GM12878 (cell line): ENCODE results near the gene PRKCE. TPM values are rescaled to one million over a fixed set of nuclear protein-coding genes. Genes with fewer than 3 reads are reported as not detected.

Experiments used
- ATAC-seq: fragments of 200-7000 bp; cut with Tn5 transposase; 3 replicates; pipeline ENCODE4 v1.9.1; 2020; ENCODE audit warnings: mild to moderate bottlenecking, moderate library complexity
- BruUV-seq: library from RNA; stranded (reverse); fragments of 400-500 nt; replicated peaks from 2 replicates; lab custom pipeline; 2021; lab: Mats Ljungman, UMichigan
- CTCF ChIA-PET: fragments of 300-600 bp; sonication (Branson Sonifier 250); formaldehyde crosslinking; extraction: SDS; loops from one replicate; lab custom pipeline; 2021; ENCODE audit warnings: inconsistent platforms; lab: Yijun Ruan, JAX
- POLR2A ChIA-PET: fragments of 350-600 bp; formaldehyde crosslinking; extraction: SDS; loops from one replicate; lab custom pipeline; 2021; ENCODE audit warnings: inconsistent platforms; lab: Charles Lee
- RAD21 ChIA-PET: fragments of 300-600 bp; sonication (Branson Sonifier 250); formaldehyde crosslinking; loops from one replicate; lab custom pipeline; 2023; ENCODE audit warnings: antibody characterized with exemption; ENCODE audit not compliant: unreplicated experiment; lab: Charles Lee
- SMC1A ChIA-PET: fragments of 300-600 bp; sonication (Branson Sonifier 250); formaldehyde crosslinking; loops from one replicate; lab custom pipeline; 2023; ENCODE audit not compliant: unreplicated experiment, uncharacterized antibody; lab: Charles Lee
- DNase-seq: peaks from one replicate; pipeline ENCODE4 v3.0.0-alpha.2; 2011; ENCODE audit warnings: low read depth, low spot score
- FAIRE-seq: peaks from 3 replicates; lab custom pipeline; 2011; peaks lifted over from hg19 to GRCh38; lab: Jason Lieb, UNC
- H2AFZ ChIP-seq: 2 replicates; pipeline ENCODE4 v1.6.0; 2011; ENCODE audit warnings: low read depth, low read length, control low read depth; ENCODE audit not compliant: control insufficient read depth
- H3K27ac ChIP-seq: 2 replicates; pipeline ENCODE4 v1.5.1; 2011; ENCODE audit warnings: control low read depth; ENCODE audit not compliant: control insufficient read depth, insufficient read depth
- H3K27me3 ChIP-seq, 2 experiments: replicated peaks in 1 of 2; 2 replicates each; pipeline versions ENCODE4 v1.6.0 to v1.6.1; 2011; ENCODE audit warnings: low read length in 1 of 2; ENCODE audit not compliant: control insufficient read depth in 2 of 2, insufficient read depth in 2 of 2
- H3K36me3 ChIP-seq, 2 experiments: 2 replicates each; pipeline ENCODE4 v1.5.1; 2011; ENCODE audit warnings: low read length in 1 of 2; ENCODE audit not compliant: control insufficient read depth in 2 of 2, insufficient read depth in 2 of 2
- H3K4me1 ChIP-seq: 2 replicates; pipeline ENCODE4 v1.6.1; 2011; ENCODE audit warnings: mild to moderate bottlenecking, low read length, moderate library complexity, mixed read lengths; ENCODE audit not compliant: control insufficient read depth, insufficient read depth
- H3K4me2 ChIP-seq: 2 replicates; pipeline ENCODE4 v1.6.0; 2011; ENCODE audit warnings: control low read depth; ENCODE audit not compliant: control insufficient read depth, insufficient read depth
- H3K4me3 ChIP-seq: fragments of 200-600 bp; sonication (generic); 2 replicates; pipeline ENCODE4 v1.5.1; 2016
- H3K79me2 ChIP-seq: 2 replicates; pipeline ENCODE4 v1.6.0; 2011; ENCODE audit warnings: low read length; ENCODE audit not compliant: control insufficient read depth, insufficient read depth
- H3K9ac ChIP-seq: 2 replicates; pipeline ENCODE4 v1.8.0; 2011; ENCODE audit warnings: low read length, control low read depth, mixed read lengths; ENCODE audit not compliant: control insufficient read depth, insufficient read depth
- H3K9me3 ChIP-seq: replicated peaks from 3 replicates; pipeline ENCODE4 v1.5.1; 2011; ENCODE audit warnings: mild to moderate bottlenecking, low read length; ENCODE audit not compliant: control insufficient read depth, insufficient read depth
- H4K20me1 ChIP-seq: 2 replicates; pipeline ENCODE4 v1.6.0; 2011; ENCODE audit not compliant: control insufficient read depth, insufficient read depth
- CHD1 ChIP-seq: IDR thresholded peaks from 2 replicates; pipeline ENCODE4 v1.6.1; 2012; ENCODE audit warnings: low read depth, low read length, improper control_type of control experiment
- FOXM1 ChIP-seq: IDR thresholded peaks from 2 replicates; pipeline ENCODE4 v1.6.1; 2012; ENCODE audit warnings: low read depth, mild to moderate bottlenecking, inconsistent platforms, low read length, moderate library complexity
- KAT2A ChIP-seq: conservative IDR thresholded peaks from 2 replicates; pipeline ENCODE4 v1.6.1; 2011; ENCODE audit warnings: low read depth, low read length; ENCODE audit not compliant: control insufficient read depth
- LARP7 ChIP-seq: fragments of 450-650 bp; IDR thresholded peaks from 2 replicates; pipeline ENCODE4 v1.6.1; 2017; ENCODE audit warnings: mild to moderate bottlenecking
- POLR2AphosphoS2 ChIP-seq: IDR thresholded peaks from 2 replicates; pipeline ENCODE4 v1.6.1; 2011; ENCODE audit warnings: low read depth, mild to moderate bottlenecking, low read length, improper control_type of control experiment, moderate library complexity
- RAD21 ChIP-seq: IDR thresholded peaks from 2 replicates; pipeline ENCODE4 v1.6.1; 2011; ENCODE audit warnings: mild to moderate bottlenecking, low read depth, low read length, moderate library complexity; ENCODE audit not compliant: insufficient read depth
- RELA ChIP-seq: fragments of 450-650 bp; IDR thresholded peaks from 2 replicates; pipeline ENCODE4 v1.8.0; 2014; ENCODE audit warnings: borderline replicate concordance; ENCODE audit not compliant: partially characterized antibody
- SIN3A ChIP-seq: IDR thresholded peaks from 2 replicates; pipeline ENCODE4 v1.6.1; 2012; ENCODE audit warnings: low read depth, low read length, improper control_type of control experiment
- STAT3 ChIP-seq: IDR thresholded peaks from 2 replicates; pipeline ENCODE4 v1.6.1; 2011; ENCODE audit warnings: low read depth, low read length, improper control_type of control experiment
- SUPT20H ChIP-seq: IDR thresholded peaks from 2 replicates; pipeline ENCODE4 v1.6.1; 2011; ENCODE audit warnings: low read depth, mild to moderate bottlenecking, low read length, moderate library complexity, borderline replicate concordance; ENCODE audit not compliant: control insufficient read depth
- TAF1 ChIP-seq: IDR thresholded peaks from 2 replicates; pipeline ENCODE4 v1.6.1; 2011; ENCODE audit warnings: mild to moderate bottlenecking, low read depth, low read length, borderline replicate concordance
- WRNIP1 ChIP-seq: IDR thresholded peaks from 2 replicates; pipeline ENCODE4 v1.6.1; 2011; ENCODE audit warnings: low read depth, low read length, improper control_type of control experiment, borderline replicate concordance
- WGBS: methylation state at CpG from one replicate; pipeline ENCODE4 v1.1.6; 2016; ENCODE audit warnings: low lambda C conversion rate; ENCODE audit not compliant: insufficient replicate concordance, insufficient coverage; ENCODE audit errors: missing lambda C conversion rate; 5-methylcytosine and 5-hydroxymethylcytosine counted together
- in situ Hi-C: fragments of 300-500 bp; cut with MboI; formaldehyde crosslinking; loops from 9 replicates; pipeline ENCODE4 v1.14.3; 2018; ENCODE audit warnings: mixed read lengths
- intact Hi-C: fragments of 100-400 bp; cut with micrococcal nuclease; formaldehyde crosslinking; loops from one replicate; pipeline ENCODE4 v1.14.2; 2022; ENCODE audit not compliant: unreplicated experiment
- polyA plus RNA-seq, 11 experiments: library from polyadenylated mRNA; depleted of rRNA in 4 of 11; unstranded in 6 of 11; stranded (reverse) in 5 of 11; fragments of >200 nt; fragmentation: Nextera tagmentation in 4 of 11; fragmentation: Illumina TruSeq in 1 of 11; extraction: Ambion mirVana in 4 of 11; extraction: Trizol in 1 of 11; gene quantifications; 1 replicate in 1 of 11; 2 replicates in 10 of 11; pipeline versions ENCODE4 v1.2.1 to v1.2.3, GENCODE V29; 2011 to 2016; ENCODE audit warnings: inconsistent platforms in 2 of 11, missing spikeins in 2 of 11, low read depth in 1 of 11
- total RNA-seq, 4 experiments: library from RNA; depleted of rRNA in 3 of 4; stranded (reverse); fragments of >200 nt in 3 of 4; fragmentation: Illumina TruSeq in 1 of 4; extraction: Trizol in 1 of 4; gene quantifications; 2 replicates each; pipeline versions ENCODE4 v1.2.1 to v1.2.3, GENCODE V29; 2013 to 2021
- TF ChIP-seq, protein P1 (sequence below): fragments of 450-650 bp; formaldehyde crosslinking; IDR thresholded peaks from 2 replicates; pipeline ENCODE4 v1.4.0; 2022; ENCODE audit warnings: mild to moderate bottlenecking, moderate library complexity
- TF ChIP-seq, protein P2 (sequence below): fragments of 450-650 bp; IDR thresholded peaks from 2 replicates; pipeline ENCODE4 v1.6.1; 2018; ENCODE audit warnings: mild to moderate bottlenecking, low read depth, moderate library complexity; ENCODE audit not compliant: partially characterized antibody
- TF ChIP-seq, protein P3 (sequence below): fragments of 150-350 bp; IDR thresholded peaks from 2 replicates; pipeline ENCODE4 v1.6.1; 2014; ENCODE audit warnings: mild to moderate bottlenecking, low read depth, low read length

PRKCE gene
- total and polyA plus RNA-seq, 10 of the 15 experiments (the other 5 are each of a cell fraction or from before 2014, with no cell fraction given): 2.6 to 28.2 (median 11.3) TPM

DNA sequence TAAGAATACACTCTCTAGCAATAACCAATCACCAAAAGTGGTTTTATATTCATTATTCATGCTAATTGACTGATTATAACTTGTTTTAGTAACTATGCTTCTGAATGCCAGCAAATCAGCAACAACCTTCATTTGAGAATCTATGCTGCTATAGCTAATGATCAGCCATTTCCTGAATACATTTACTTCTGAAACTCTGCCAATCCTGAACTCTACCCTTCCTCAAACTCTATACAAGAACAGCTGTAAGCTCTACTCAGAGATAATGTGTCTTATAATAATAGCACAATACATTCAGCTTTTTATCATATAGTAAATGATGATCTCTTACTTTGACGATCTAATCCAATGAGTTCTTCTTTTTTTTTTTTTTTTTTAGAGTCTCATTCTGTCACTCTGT lies 560.0 kb downstream of the PRKCE start:
- H3K9ac ChIP-seq: no peak overlapping the region
- intact Hi-C loops: no loop called here
- FAIRE-seq (peak; percentile 7), ATAC-seq (no peak), DNase-seq (no peak)
- POLR2A ChIA-PET: no interaction called here
- H3K79me2 ChIP-seq: no peaks in the 10 kb centered on the region
- RAD21 ChIA-PET: interaction anchor here (0.7 to 1.4 kb wide), 3 partner anchors 17 to 36 kb away, joined by 3 to 4 read pairs (median 4); no protein-coding TSS in a partner anchor
- SMC1A ChIA-PET: interaction anchor here (0.7 kb wide), 1 partner anchor 32 kb away, joined by 5 read pairs; no protein-coding TSS in a partner anchor
- WGBS: 0% methylated on average over 1 of the region's 1 CpG
- no peaks in the 10 kb centered on the region for H3K4me1 ChIP-seq
- in situ Hi-C loops: no loop called here
- H3K36me3 ChIP-seq: no peaks in the 10 kb centered on the region
- no peak overlapping the region for H3K4me3 ChIP-seq
- H3K4me2 ChIP-seq: no peak overlapping the region
- BruUV-seq: no TSS peak
- no peak overlapping the region for H2AFZ ChIP-seq
- no peaks in the 10 kb centered on the region for H3K27me3 ChIP-seq
- H3K9me3 ChIP-seq: peaks cover 7% of the 10 kb centered on the region
- CTCF ChIA-PET: interaction anchor here (0.6 to 0.9 kb wide), 3 partner anchors 149 to 348 kb away, joined by 3 to 4 read pairs (median 3); no protein-coding TSS in a partner anchor
- no peak overlapping the region for H3K27ac ChIP-seq
- H4K20me1 ChIP-seq: no peaks in the 10 kb centered on the region
- no peak for TF ChIP-seq TAF1
- TF ChIP-seq LARP7: no peak
- TF ChIP-seq POLR2AphosphoS2: no peak
- TF ChIP-seq FOXM1: no peak
- TF ChIP-seq STAT3: no peak
- TF ChIP-seq RAD21: no peak
- TF ChIP-seq SIN3A: no peak
- TF ChIP-seq CHD1: no peak
- no peak for TF ChIP-seq SUPT20H
- TF ChIP-seq, protein P1, sequence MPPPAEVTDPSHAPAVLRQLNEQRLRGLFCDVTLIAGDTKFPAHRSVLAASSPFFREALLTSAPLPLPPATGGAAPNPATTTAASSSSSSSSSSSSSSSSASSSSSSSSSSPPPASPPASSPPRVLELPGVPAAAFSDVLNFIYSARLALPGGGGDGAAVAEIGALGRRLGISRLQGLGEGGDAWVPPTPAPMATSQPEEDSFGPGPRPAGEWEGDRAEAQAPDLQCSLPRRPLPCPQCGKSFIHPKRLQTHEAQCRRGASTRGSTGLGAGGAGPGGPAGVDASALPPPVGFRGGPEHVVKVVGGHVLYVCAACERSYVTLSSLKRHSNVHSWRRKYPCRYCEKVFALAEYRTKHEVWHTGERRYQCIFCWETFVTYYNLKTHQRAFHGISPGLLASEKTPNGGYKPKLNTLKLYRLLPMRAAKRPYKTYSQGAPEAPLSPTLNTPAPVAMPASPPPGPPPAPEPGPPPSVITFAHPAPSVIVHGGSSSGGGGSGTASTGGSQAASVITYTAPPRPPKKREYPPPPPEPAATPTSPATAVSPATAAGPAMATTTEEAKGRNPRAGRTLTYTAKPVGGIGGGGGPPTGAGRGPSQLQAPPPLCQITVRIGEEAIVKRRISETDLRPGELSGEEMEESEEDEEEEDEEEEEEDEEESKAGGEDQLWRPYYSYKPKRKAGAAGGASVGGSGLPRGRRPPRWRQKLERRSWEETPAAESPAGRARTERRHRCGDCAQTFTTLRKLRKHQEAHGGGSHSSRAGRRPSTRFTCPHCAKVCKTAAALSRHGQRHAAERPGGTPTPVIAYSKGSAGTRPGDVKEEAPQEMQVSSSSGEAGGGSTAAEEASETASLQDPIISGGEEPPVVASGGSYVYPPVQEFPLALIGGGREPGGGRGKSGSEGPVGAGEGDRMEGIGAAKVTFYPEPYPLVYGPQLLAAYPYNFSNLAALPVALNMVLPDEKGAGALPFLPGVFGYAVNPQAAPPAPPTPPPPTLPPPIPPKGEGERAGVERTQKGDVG (CRISPR knock-in tag): no peak
- TF ChIP-seq, protein P2, sequence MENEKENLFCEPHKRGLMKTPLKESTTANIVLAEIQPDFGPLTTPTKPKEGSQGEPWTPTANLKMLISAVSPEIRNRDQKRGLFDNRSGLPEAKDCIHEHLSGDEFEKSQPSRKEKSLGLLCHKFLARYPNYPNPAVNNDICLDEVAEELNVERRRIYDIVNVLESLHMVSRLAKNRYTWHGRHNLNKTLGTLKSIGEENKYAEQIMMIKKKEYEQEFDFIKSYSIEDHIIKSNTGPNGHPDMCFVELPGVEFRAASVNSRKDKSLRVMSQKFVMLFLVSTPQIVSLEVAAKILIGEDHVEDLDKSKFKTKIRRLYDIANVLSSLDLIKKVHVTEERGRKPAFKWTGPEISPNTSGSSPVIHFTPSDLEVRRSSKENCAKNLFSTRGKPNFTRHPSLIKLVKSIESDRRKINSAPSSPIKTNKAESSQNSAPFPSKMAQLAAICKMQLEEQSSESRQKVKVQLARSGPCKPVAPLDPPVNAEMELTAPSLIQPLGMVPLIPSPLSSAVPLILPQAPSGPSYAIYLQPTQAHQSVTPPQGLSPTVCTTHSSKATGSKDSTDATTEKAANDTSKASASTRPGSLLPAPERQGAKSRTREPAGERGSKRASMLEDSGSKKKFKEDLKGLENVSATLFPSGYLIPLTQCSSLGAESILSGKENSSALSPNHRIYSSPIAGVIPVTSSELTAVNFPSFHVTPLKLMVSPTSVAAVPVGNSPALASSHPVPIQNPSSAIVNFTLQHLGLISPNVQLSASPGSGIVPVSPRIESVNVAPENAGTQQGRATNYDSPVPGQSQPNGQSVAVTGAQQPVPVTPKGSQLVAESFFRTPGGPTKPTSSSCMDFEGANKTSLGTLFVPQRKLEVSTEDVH: no peak
- TF ChIP-seq RELA: no peak
- no peak for TF ChIP-seq WRNIP1
- TF ChIP-seq KAT2A: no peak
- TF ChIP-seq, protein P3, sequence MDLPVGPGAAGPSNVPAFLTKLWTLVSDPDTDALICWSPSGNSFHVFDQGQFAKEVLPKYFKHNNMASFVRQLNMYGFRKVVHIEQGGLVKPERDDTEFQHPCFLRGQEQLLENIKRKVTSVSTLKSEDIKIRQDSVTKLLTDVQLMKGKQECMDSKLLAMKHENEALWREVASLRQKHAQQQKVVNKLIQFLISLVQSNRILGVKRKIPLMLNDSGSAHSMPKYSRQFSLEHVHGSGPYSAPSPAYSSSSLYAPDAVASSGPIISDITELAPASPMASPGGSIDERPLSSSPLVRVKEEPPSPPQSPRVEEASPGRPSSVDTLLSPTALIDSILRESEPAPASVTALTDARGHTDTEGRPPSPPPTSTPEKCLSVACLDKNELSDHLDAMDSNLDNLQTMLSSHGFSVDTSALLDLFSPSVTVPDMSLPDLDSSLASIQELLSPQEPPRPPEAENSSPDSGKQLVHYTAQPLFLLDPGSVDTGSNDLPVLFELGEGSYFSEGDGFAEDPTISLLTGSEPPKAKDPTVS: no peak
